ENCODE measurements around the gene GPC6.

GPC6 gene

GRCh38 chr13:94153586-94153985 lies 927.0 kb downstream of the GPC6 start:
- DNase-seq: no peak

- no peak for DNase-seq
These were observed 927.8 kb downstream of the GPC6 start for GRCh38 chr13:94154367-94154766.

GRCh38 chr13:94157705-94158218 lies 931.2 kb downstream of the GPC6 start:
- DNase-seq: no peak

- DNase-seq: no peak
These were observed 934.3 kb downstream of the GPC6 start for GRCh38 chr13:94160875-94161274.

- DNase-seq: no peak
These were observed 935.7 kb downstream of the GPC6 start for GRCh38 chr13:94162289-94162688.

GRCh38 chr13:94163535-94163934 lies 936.9 kb downstream of the GPC6 start:
- no peak for DNase-seq

GRCh38 chr13:94168783-94169453 lies 942.3 kb downstream of the GPC6 start:
- DNase-seq: no peak

GRCh38 chr13:94169454-94170144 lies 943.0 kb downstream of the GPC6 start:
- no peak for DNase-seq

GRCh38 chr13:94170145-94170571 lies 943.6 kb downstream of the GPC6 start:
- no peak for DNase-seq

- DNase-seq: no peak
These were observed 945.8 kb downstream of the GPC6 start for GRCh38 chr13:94172416-94172815.

- no peak for DNase-seq
These were observed 946.8 kb downstream of the GPC6 start for GRCh38 chr13:94173312-94173854.

GRCh38 chr13:94174009-94174408 lies 947.4 kb downstream of the GPC6 start:
- no peak for DNase-seq

GRCh38 chr13:94175076-94175475 lies 948.5 kb downstream of the GPC6 start:
- DNase-seq: no peak

- DNase-seq: no peak
These were observed 950.0 kb downstream of the GPC6 start for GRCh38 chr13:94176561-94176960.

- no peak for DNase-seq
These were observed 950.4 kb downstream of the GPC6 start for GRCh38 chr13:94177041-94177440.

- DNase-seq: no peak
These were observed 952.1 kb downstream of the GPC6 start for GRCh38 chr13:94178625-94179244.

- DNase-seq: no peak
These were observed 955.0 kb downstream of the GPC6 start for GRCh38 chr13:94181461-94182107.

GRCh38 chr13:94182185-94182761 lies 955.7 kb downstream of the GPC6 start:
- DNase-seq: no peak

- DNase-seq: no peak
These were observed 959.9 kb downstream of the GPC6 start for GRCh38 chr13:94186470-94186869.

GRCh38 chr13:94188201-94188854 lies 961.7 kb downstream of the GPC6 start:
- no peak for DNase-seq

- no peak for DNase-seq
These were observed 965.9 kb downstream of the GPC6 start for GRCh38 chr13:94192431-94192975.

GRCh38 chr13:94195715-94196114 lies 969.1 kb downstream of the GPC6 start:
- DNase-seq: no peak
